T47D (cell line): ENCODE measurements around the gene APOO.
"Not testable (repeated sequence)": the region's sequence is repeated elsewhere in the genome, so short reads cannot be mapped to it uniquely, and the experiment has no call there.

Experiments
- DNase-seq, 2 experiments: peaks; one replicate each; pipeline versions ENCODE4 v3.0.0 to v3.0.0-alpha.2; 2011 to 2012; ENCODE audit warnings: low read depth in 1 of 2, low spot score in 1 of 2
- JUND ChIP-seq: IDR thresholded peaks from 2 replicates; pipeline ENCODE4 v1.6.1; 2012; ENCODE audit warnings: low read depth
- in situ Hi-C: cut with HindIII; loops from 2 replicates; pipeline ENCODE4 v1.10.0; 2016; ENCODE audit warnings: low sequenced_read_pairs, low pct_unique_long_range_greater_than_20kb

APOO gene

GRCh38 chrX:23871905-23872546 lies 35.7 kb downstream of the APOO start:
- TF ChIP-seq JUND = no peak
- DNase-seq = peak in 1 of 2 experiments; percentile 37
- in situ Hi-C loops = no loop called here

- DNase-seq = no peak
- TF ChIP-seq JUND = no peak
- in situ Hi-C loops = no loop called here
Measured at GRCh38 chrX:23870041-23870440, 37.7 kb downstream of the APOO start.

GRCh38 chrX:23864742-23865326 lies 42.9 kb downstream of the APOO start:
- in situ Hi-C loops = no loop called here
- no peak for TF ChIP-seq JUND
- no peak for DNase-seq

GRCh38 chrX:23861952-23862351 lies 45.8 kb downstream of the APOO start:
- in situ Hi-C loops, DNase-seq: not testable (repeated sequence)

- TF ChIP-seq JUND = no peak
- no peak for DNase-seq
- in situ Hi-C loops = no loop called here
Measured at GRCh38 chrX:23861215-23861896, 46.4 kb downstream of the APOO start.

GRCh38 chrX:23859238-23859637 lies 48.5 kb downstream of the APOO start:
- DNase-seq, in situ Hi-C loops: not testable (repeated sequence)

GRCh38 chrX:23857935-23858334 lies 49.8 kb downstream of the APOO start:
- TF ChIP-seq JUND = no peak
- in situ Hi-C loops = no loop called here
- DNase-seq = no peak

GRCh38 chrX:23857363-23857762 lies 50.4 kb downstream of the APOO start:
- in situ Hi-C loops = no loop called here
- no peak for DNase-seq
- TF ChIP-seq JUND = no peak

- in situ Hi-C loops = no loop called here
- no peak for TF ChIP-seq JUND
- no peak for DNase-seq
Measured at GRCh38 chrX:23855569-23855968, 52.2 kb downstream of the APOO start.

GRCh38 chrX:23854945-23855344 lies 52.8 kb downstream of the APOO start:
- TF ChIP-seq JUND = no peak
- in situ Hi-C loops = no loop called here

GRCh38 chrX:23854122-23854521 lies 53.6 kb downstream of the APOO start:
- in situ Hi-C loops = no loop called here
- no peak for DNase-seq
- TF ChIP-seq JUND = no peak

More at GRCh38 chrX:23854945-23855344, 52.8 kb downstream of the APOO start:
- no peak for DNase-seq

- in situ Hi-C loops = no loop called here
- no peak for DNase-seq
- TF ChIP-seq JUND = no peak
Measured at GRCh38 chrX:23851544-23851943, 56.2 kb downstream of the APOO start.

- in situ Hi-C loops = no loop called here
- no peak for TF ChIP-seq JUND
- DNase-seq = no peak
Measured at GRCh38 chrX:23849241-23849640, 58.5 kb downstream of the APOO start.
